HEK293 (cell line): Measurements from ENCODE around the gene IL36B.

Experiments used
- CTCF ChIP-seq: fragments of 450-650 bp; formaldehyde crosslinking; IDR thresholded peaks from 2 replicates; pipeline ENCODE4 v1.5.1; 2016; ENCODE audit warnings: missing biosample characterization, missing genetic modification characterization
- ZNF521 ChIP-seq: fragments of 450-650 bp; formaldehyde crosslinking; IDR thresholded peaks from 2 replicates; pipeline ENCODE4 v1.5.1; 2017; ENCODE audit warnings: missing biosample characterization, mild to moderate bottlenecking, missing genetic modification characterization
- TF ChIP-seq, protein P1 (sequence below): fragments of 450-650 bp; formaldehyde crosslinking; IDR thresholded peaks from 2 replicates; pipeline ENCODE4 v1.5.1; 2016; ENCODE audit warnings: missing biosample characterization, missing genetic modification characterization, low read depth

DNA sequence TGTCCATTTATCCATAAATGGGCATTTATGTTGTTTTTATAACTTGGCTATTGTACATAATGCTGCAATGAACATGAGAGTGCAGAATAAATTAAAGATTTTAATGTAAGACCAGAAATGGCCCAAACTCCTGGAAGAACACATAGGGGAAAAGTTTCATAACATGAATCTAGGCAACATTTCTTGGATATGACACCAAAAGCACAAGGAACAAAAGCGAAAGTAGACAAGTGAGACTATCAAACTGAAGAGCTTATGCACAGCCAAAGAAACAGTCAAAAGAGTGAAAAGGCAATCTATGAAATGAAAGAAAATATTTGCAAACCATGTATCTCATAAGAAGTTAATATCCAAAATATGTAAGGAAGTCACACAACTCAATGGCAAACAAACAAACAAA lies 41.6 kb downstream of the IL36B start:
- TF ChIP-seq ZNF521 (no peak), CTCF (tag by site-specific recombination) (no peak)
- TF ChIP-seq, protein P1, sequence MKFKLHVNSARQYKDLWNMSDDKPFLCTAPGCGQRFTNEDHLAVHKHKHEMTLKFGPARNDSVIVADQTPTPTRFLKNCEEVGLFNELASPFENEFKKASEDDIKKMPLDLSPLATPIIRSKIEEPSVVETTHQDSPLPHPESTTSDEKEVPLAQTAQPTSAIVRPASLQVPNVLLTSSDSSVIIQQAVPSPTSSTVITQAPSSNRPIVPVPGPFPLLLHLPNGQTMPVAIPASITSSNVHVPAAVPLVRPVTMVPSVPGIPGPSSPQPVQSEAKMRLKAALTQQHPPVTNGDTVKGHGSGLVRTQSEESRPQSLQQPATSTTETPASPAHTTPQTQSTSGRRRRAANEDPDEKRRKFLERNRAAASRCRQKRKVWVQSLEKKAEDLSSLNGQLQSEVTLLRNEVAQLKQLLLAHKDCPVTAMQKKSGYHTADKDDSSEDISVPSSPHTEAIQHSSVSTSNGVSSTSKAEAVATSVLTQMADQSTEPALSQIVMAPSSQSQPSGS (tag by site-specific recombination): no peak
